Measurements from ENCODE around the gene TYW1B.
"Not testable (repeated sequence)": the region's sequence is repeated elsewhere in the genome, so short reads cannot be mapped to it uniquely, and the experiment has no call there.

DNA sequence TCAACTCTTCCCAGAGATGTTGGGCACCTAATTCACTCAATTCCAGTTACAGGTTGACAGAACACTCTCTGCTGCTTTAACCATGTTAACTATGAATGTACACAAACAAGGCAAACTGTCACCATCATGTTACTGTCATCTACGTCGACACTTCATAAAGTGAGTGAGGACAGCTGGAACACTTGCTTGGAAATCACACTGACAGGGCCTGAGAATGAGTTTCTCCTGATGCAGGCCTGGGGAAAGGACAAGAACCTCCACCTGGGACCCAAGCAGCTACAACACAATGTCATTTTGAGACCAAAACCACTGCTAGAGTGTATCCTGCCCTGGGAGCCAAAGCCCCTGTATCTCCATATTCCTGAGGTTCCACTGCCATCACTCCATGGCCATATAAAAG is 98.9 kb downstream of the TYW1B start:
- TF ChIP-seq, protein P1, sequence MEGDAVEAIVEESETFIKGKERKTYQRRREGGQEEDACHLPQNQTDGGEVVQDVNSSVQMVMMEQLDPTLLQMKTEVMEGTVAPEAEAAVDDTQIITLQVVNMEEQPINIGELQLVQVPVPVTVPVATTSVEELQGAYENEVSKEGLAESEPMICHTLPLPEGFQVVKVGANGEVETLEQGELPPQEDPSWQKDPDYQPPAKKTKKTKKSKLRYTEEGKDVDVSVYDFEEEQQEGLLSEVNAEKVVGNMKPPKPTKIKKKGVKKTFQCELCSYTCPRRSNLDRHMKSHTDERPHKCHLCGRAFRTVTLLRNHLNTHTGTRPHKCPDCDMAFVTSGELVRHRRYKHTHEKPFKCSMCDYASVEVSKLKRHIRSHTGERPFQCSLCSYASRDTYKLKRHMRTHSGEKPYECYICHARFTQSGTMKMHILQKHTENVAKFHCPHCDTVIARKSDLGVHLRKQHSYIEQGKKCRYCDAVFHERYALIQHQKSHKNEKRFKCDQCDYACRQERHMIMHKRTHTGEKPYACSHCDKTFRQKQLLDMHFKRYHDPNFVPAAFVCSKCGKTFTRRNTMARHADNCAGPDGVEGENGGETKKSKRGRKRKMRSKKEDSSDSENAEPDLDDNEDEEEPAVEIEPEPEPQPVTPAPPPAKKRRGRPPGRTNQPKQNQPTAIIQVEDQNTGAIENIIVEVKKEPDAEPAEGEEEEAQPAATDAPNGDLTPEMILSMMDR (IDR thresholded peaks at IDR 0.05): not testable (repeated sequence)
- not testable (repeated sequence) for TF ChIP-seq POLR2A (IDR thresholded peaks at IDR 0.05)

Data from esophagus squamous epithelium (tissue), 4 donors.